H1 (cell line): Measurements from ENCODE around the gene LY86. TPM values are rescaled to one million over a fixed set of nuclear protein-coding genes. Genes with fewer than 3 reads are reported as not detected.

Source experiments
- CTCF ChIA-PET: fragments of 300-600 bp; sonication (Branson Sonifier 250); formaldehyde crosslinking; loops from one replicate; lab custom pipeline; 2021; ENCODE audit not compliant: partially characterized antibody; lab: Charles Lee
- POLR2A ChIA-PET: fragments of 300-600 bp; sonication (Branson Sonifier 250); formaldehyde crosslinking; loops from one replicate; lab custom pipeline; 2021; ENCODE audit warnings: inconsistent platforms; ENCODE audit not compliant: partially characterized antibody; lab: Charles Lee
- DNase-seq, 2 experiments: peaks; one replicate each; pipeline versions ENCODE4 v3.0.0 to v3.0.0-alpha.2; 2010 to 2022; ENCODE audit warnings: low spot score in 2 of 2, low read depth in 1 of 2, mixed read lengths in 1 of 2
- FAIRE-seq: peaks from 2 replicates; lab custom pipeline; 2011; peaks lifted over from hg19 to GRCh38; lab: Jason Lieb, UNC
- H2AFZ ChIP-seq: 2 replicates; pipeline ENCODE4 v1.8.1; 2012; ENCODE audit warnings: low read length, inconsistent platforms
- H2AK5ac ChIP-seq: 2 replicates; pipeline ENCODE4 v1.6.1; 2013; ENCODE audit warnings: low read depth, low read length
- H2BK120ac ChIP-seq: replicated peaks from 2 replicates; pipeline ENCODE3; 2013; ENCODE audit warnings: low read depth, low read length, inconsistent platforms
- H2BK12ac ChIP-seq: 2 replicates; pipeline ENCODE4 v1.6.1; 2013; ENCODE audit warnings: low read depth, low read length
- H2BK15ac ChIP-seq: 2 replicates; pipeline ENCODE4 v1.6.1; 2013; ENCODE audit warnings: low read length
- H2BK20ac ChIP-seq: 2 replicates; pipeline ENCODE4 v1.6.1; 2013; ENCODE audit warnings: low read length
- H2BK5ac ChIP-seq: 2 replicates; pipeline ENCODE4 v1.6.1; 2013; ENCODE audit warnings: low read depth, low read length
- H3K14ac ChIP-seq: 2 replicates; pipeline ENCODE4 v1.6.1; 2013; ENCODE audit warnings: inconsistent platforms; ENCODE audit not compliant: insufficient read length
- H3K18ac ChIP-seq: 2 replicates; pipeline ENCODE4 v1.6.1; 2013; ENCODE audit warnings: low read length; ENCODE audit errors: extremely low read depth
- H3K23ac ChIP-seq: 2 replicates; pipeline ENCODE4 v1.6.1; 2013; ENCODE audit warnings: inconsistent platforms; ENCODE audit not compliant: insufficient read length
- H3K23me2 ChIP-seq: 2 replicates; pipeline ENCODE4 v1.6.1; 2013; ENCODE audit warnings: low read depth, low read length
- H3K27ac ChIP-seq: 2 replicates; pipeline ENCODE4 v1.6.1; 2011; ENCODE audit warnings: low read depth, low read length, inconsistent platforms
- H3K27me3 ChIP-seq, 4 experiments: replicated peaks in 1 of 4; 1 replicate in 1 of 4; 2 replicates in 3 of 4; pipeline versions ENCODE4 v1.6.1 to v1.8.1; 2011 to 2013; ENCODE audit warnings: low read length in 3 of 4, mild to moderate bottlenecking in 3 of 4, inconsistent platforms in 2 of 4, mixed read lengths in 2 of 4, moderate library complexity in 1 of 4; ENCODE audit not compliant: control insufficient read depth in 3 of 4, insufficient read depth in 3 of 4; ENCODE audit errors: extremely low read depth in 1 of 4
- H3K36me3 ChIP-seq, 4 experiments: 2 replicates each; pipeline versions ENCODE4 v1.6.1 to v1.8.1; 2011 to 2013; ENCODE audit warnings: mild to moderate bottlenecking in 4 of 4, low read length in 3 of 4, moderate library complexity in 2 of 4, control low read depth in 1 of 4, inconsistent platforms in 1 of 4; ENCODE audit not compliant: insufficient read depth in 4 of 4, control insufficient read depth in 2 of 4
- H3K4ac ChIP-seq: replicated peaks from 2 replicates; pipeline ENCODE3; 2013; ENCODE audit warnings: low read length, low read depth, mixed read lengths, inconsistent platforms; ENCODE audit not compliant: insufficient read length
- H3K4me1 ChIP-seq, 4 experiments: replicated peaks in 1 of 4; 1 replicate in 1 of 4; 2 replicates in 3 of 4; pipeline versions ENCODE4 v1.6.1 to v1.8.1; 2011 to 2013; ENCODE audit warnings: low read length in 3 of 4, inconsistent platforms in 2 of 4, mixed read lengths in 1 of 4; ENCODE audit not compliant: insufficient read depth in 4 of 4, control insufficient read depth in 3 of 4
- H3K4me2 ChIP-seq, 2 experiments: 2 replicates each; pipeline versions ENCODE4 v1.6.1 to v1.8.1; 2011 to 2013; ENCODE audit warnings: low read depth in 2 of 2, low read length in 2 of 2, control low read depth in 1 of 2, inconsistent platforms in 1 of 2, mild to moderate bottlenecking in 1 of 2; ENCODE audit not compliant: insufficient read depth in 1 of 2
- H3K4me3 ChIP-seq, 4 experiments: fragments of 200-600, 300-600 bp in 1 of 4; sonication (generic), shearing (Covaris generic), sonication (Bioruptor Twin) in 1 of 4; 2 replicates each; pipeline versions ENCODE4 v1.5.1 to v1.8.1; 2011 to 2016; ENCODE audit warnings: low read length in 4 of 4, low read depth in 3 of 4, control low read depth in 2 of 4, inconsistent platforms in 2 of 4, mild to moderate bottlenecking in 2 of 4, mixed read lengths in 1 of 4, moderate library complexity in 1 of 4; ENCODE audit not compliant: insufficient read depth in 2 of 4; ENCODE audit errors: extremely low read depth in 1 of 4
- H3K56ac ChIP-seq: replicated peaks from 2 replicates; pipeline ENCODE3; 2013; ENCODE audit warnings: low read depth, mild to moderate bottlenecking, mixed read lengths, low read length, inconsistent platforms; ENCODE audit not compliant: insufficient read length
- H3K79me1 ChIP-seq: 2 replicates; pipeline ENCODE4 v1.6.1; 2013; ENCODE audit warnings: low read depth, low read length, control low read depth
- H3K79me2 ChIP-seq, 2 experiments: 2 replicates each; pipeline versions ENCODE4 v1.6.1 to v1.8.1; 2012 to 2013; ENCODE audit warnings: low read length in 2 of 2, mild to moderate bottlenecking in 2 of 2, inconsistent platforms in 1 of 2; ENCODE audit not compliant: insufficient read depth in 2 of 2, control insufficient read depth in 1 of 2
- H3K9ac ChIP-seq, 4 experiments: replicated peaks in 1 of 4; 1 replicate in 1 of 4; 2 replicates in 3 of 4; pipeline versions ENCODE4 v1.6.1 to v1.8.1; 2011 to 2013; ENCODE audit warnings: low read depth in 3 of 4, low read length in 3 of 4, control low read depth in 2 of 4, mild to moderate bottlenecking in 2 of 4, moderate library complexity in 2 of 4, inconsistent platforms in 1 of 4; ENCODE audit errors: extremely low read depth in 1 of 4
- H3K9me3 ChIP-seq, 2 experiments: 2 replicates each; pipeline versions ENCODE4 v1.6.1 to v1.8.1; 2012 to 2013; ENCODE audit warnings: mild to moderate bottlenecking in 2 of 2, moderate library complexity in 2 of 2, control low read depth in 1 of 2, inconsistent platforms in 1 of 2, low read depth in 1 of 2, low read length in 1 of 2, mixed read lengths in 1 of 2; ENCODE audit not compliant: insufficient read depth in 2 of 2
- H4K20me1 ChIP-seq, 2 experiments: replicated peaks in 1 of 2; 2 replicates each; pipeline versions ENCODE3 to v1.8.1; 2011 to 2013; ENCODE audit warnings: inconsistent platforms in 2 of 2, low read length in 2 of 2, mild to moderate bottlenecking in 1 of 2; ENCODE audit not compliant: insufficient read depth in 2 of 2, control insufficient read depth in 1 of 2
- H4K5ac ChIP-seq: 2 replicates; pipeline ENCODE4 v1.6.1; 2013; ENCODE audit warnings: low read length, low read depth, mixed read lengths, inconsistent platforms; ENCODE audit not compliant: insufficient read length
- H4K8ac ChIP-seq: 2 replicates; pipeline ENCODE4 v1.8.0; 2013; ENCODE audit warnings: mild to moderate bottlenecking, moderate library complexity, low read length, inconsistent platforms; ENCODE audit not compliant: insufficient read depth; ENCODE audit errors: extremely low read depth
- H4K91ac ChIP-seq: replicated peaks from 2 replicates; pipeline ENCODE3; 2013; ENCODE audit warnings: low read length, mixed read lengths, inconsistent platforms; ENCODE audit not compliant: insufficient read length
- BCL11A ChIP-seq, 2 experiments: IDR thresholded peaks; one replicate each; pipeline ENCODE4 v1.6.1; 2011; ENCODE audit warnings: low read depth in 2 of 2, low read length in 2 of 2, mild to moderate bottlenecking in 2 of 2
- CHD2 ChIP-seq: IDR thresholded peaks from 2 replicates; pipeline ENCODE4 v1.6.1; 2012; ENCODE audit warnings: low read length, improper control_type of control experiment
- CREB1 ChIP-seq: IDR thresholded peaks from 2 replicates; pipeline ENCODE4 v1.6.1; 2012; ENCODE audit warnings: inconsistent platforms
- FOSL1 ChIP-seq: IDR thresholded peaks from 2 replicates; pipeline ENCODE4 v1.6.1; 2011; ENCODE audit warnings: mild to moderate bottlenecking, low read depth, low read length, moderate library complexity; ENCODE audit not compliant: insufficient read depth
- GTF2F1 ChIP-seq: IDR thresholded peaks from 2 replicates; pipeline ENCODE4 v1.6.1; 2012; ENCODE audit warnings: low read depth, low read length, improper control_type of control experiment, borderline replicate concordance
- HDAC2 ChIP-seq, 2 experiments: fragments of 300-600 bp in 1 of 2; sonication (generic) in 1 of 2; IDR thresholded peaks; 2 replicates each; pipeline ENCODE4 v1.6.1; 2011 to 2012; ENCODE audit warnings: low read depth in 2 of 2, low read length in 2 of 2, mild to moderate bottlenecking in 2 of 2, moderate library complexity in 2 of 2, borderline replicate concordance in 1 of 2, inconsistent platforms in 1 of 2
- HDAC6 ChIP-seq: IDR thresholded peaks from one replicate; pipeline ENCODE4 v1.7.1; 2012; ENCODE audit warnings: low read depth, mild to moderate bottlenecking, inconsistent platforms, low read length, moderate library complexity
- KDM1A ChIP-seq: fragments of 200-600, 300-600 bp; sonication (generic); IDR thresholded peaks from 2 replicates; pipeline ENCODE4 v1.7.1; 2016; ENCODE audit warnings: mild to moderate bottlenecking, low read length, borderline replicate concordance
- RAD21 ChIP-seq, 2 experiments: IDR thresholded peaks in 1 of 2; conservative IDR thresholded peaks in 1 of 2; 2 replicates each; pipeline ENCODE4 v1.6.1; 2011; ENCODE audit warnings: low read depth in 2 of 2, low read length in 2 of 2, improper control_type of control experiment in 1 of 2, inconsistent platforms in 1 of 2, mild to moderate bottlenecking in 1 of 2, moderate library complexity in 1 of 2
- SIX5 ChIP-seq: IDR thresholded peaks from 2 replicates; pipeline ENCODE4 v1.6.1; 2011; ENCODE audit warnings: mild to moderate bottlenecking, low read depth, low read length
- SP1 ChIP-seq: IDR thresholded peaks from 2 replicates; pipeline ENCODE4 v1.6.1; 2011; ENCODE audit warnings: low read depth, low read length
- ZNF274 ChIP-seq: IDR thresholded peaks from 2 replicates; pipeline ENCODE4 v1.7.0; 2012; ENCODE audit warnings: low read length, borderline replicate concordance; ENCODE audit errors: extremely low read depth
- WGBS, 2 experiments: shearing (Covaris generic) in 1 of 2; methylation state at CpG; one replicate each; pipeline versions ENCODE4 v1.1.6 to v1.1.7; 2013 to 2015; ENCODE audit warnings: low lambda C conversion rate in 2 of 2, mixed read lengths in 2 of 2, inconsistent platforms in 1 of 2, low coverage in 1 of 2, missing lambda C conversion rate in 1 of 2; ENCODE audit not compliant: insufficient replicate concordance in 2 of 2, insufficient coverage in 1 of 2, insufficient read length in 1 of 2; ENCODE audit errors: extremely low coverage in 1 of 2, missing lambda C conversion rate in 1 of 2; 5-methylcytosine and 5-hydroxymethylcytosine counted together
- polyA plus RNA-seq, 7 experiments: library from polyadenylated mRNA; depleted of rRNA in 3 of 7; stranded (reverse) in 5 of 7; unstranded in 2 of 7; fragments of >200 nt in 5 of 7; fragments of 200-250 nt in 2 of 7; gene quantifications; 1 replicate in 5 of 7; 2 replicates in 1 of 7; 4 replicates in 1 of 7; pipeline versions ENCODE4 v1.2.1 to v1.2.3, GENCODE V29; 2011 to 2013; ENCODE audit warnings: missing spikeins in 2 of 7, mixed read lengths in 2 of 7
- total RNA-seq: library from RNA; stranded (reverse); fragmentation: NEBNext Ultra II Directional; extraction: Animal tissue kit (Norgen Biotek cat#: 25700); gene quantifications from 2 replicates; pipeline ENCODE4 v1.2.1, GENCODE V29; 2021
- TF ChIP-seq, protein P1 (sequence below): IDR thresholded peaks from 2 replicates; pipeline ENCODE4 v1.6.1; 2012; ENCODE audit warnings: inconsistent platforms

The LY86 gene
- total and polyA plus RNA-seq, 2 of the 8 experiments (the other 6 are each of a cell fraction or from before 2014, with no cell fraction given): not detected

DNA sequence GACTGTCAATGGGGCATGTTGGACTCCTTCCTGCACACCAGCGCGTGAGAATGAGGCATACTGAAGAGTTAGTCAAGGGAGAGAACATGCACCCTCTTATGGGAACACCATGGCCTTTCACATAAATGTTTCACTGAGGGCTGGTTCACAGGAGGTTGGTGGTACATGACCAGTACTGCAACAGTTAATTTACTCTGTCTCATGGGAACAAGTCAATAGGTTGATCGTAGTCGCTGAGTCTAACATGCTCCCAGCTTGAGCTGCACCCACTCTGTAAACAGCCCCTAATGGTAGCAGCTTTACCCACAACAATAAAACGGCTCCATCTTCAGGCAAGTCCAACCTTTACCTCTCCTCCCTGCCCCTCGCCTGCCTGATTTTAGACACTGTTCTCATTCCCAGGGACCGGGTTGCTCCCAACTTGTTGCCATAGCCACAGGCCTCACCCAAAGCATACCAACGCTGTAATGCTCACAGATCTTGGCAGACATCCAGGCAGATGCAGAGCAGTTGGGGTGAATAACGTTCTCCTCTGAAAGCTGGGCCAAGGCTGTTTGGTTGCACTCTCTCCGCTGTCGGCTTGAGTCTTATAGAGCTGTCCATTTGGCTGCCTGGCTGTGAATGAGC is 111.3 kb downstream of the LY86 start:
- FAIRE-seq (no peak), DNase-seq (no peak)
- Histone ChIP-seq H3K23me2 (no peaks in the 10 kb centered on the region), H3K27me3 (no peaks in the 10 kb centered on the region; a peak in 1 of 7 replicates), H2BK15ac (no peak overlapping the region), H2BK5ac (no peak overlapping the region), H4K5ac (no peak overlapping the region), H3K18ac (0 out of 2 replicates have a peak overlapping the region, but pooled peaks have one; percentile 1), H3K27ac (peak overlapping the region; percentile 41; the same call in 1 of the 2 replicates), H3K9me3 (no peaks in the 10 kb centered on the region), H2AK5ac (no peak overlapping the region), H3K56ac (no peak overlapping the region), H4K91ac (no peak overlapping the region), H4K20me1 (no peaks in the 10 kb centered on the region), H4K8ac (no peak overlapping the region), H3K9ac (no peak overlapping the region), H3K4ac (no peak overlapping the region), H3K23ac (no peak overlapping the region), H3K4me3 (no peak overlapping the region), H3K36me3 (no peaks in the 10 kb centered on the region), H3K79me1 (no peaks in the 10 kb centered on the region), H2BK120ac (no peak overlapping the region), H2AFZ (peak overlapping the region; percentile 67), H2BK12ac (peak overlapping the region; percentile 72; the same call in 1 of the 2 replicates), H3K79me2 (no peaks in the 10 kb centered on the region), H3K4me2 (no peak overlapping the region), H2BK20ac (no peak overlapping the region), H3K14ac (no peak overlapping the region), H3K4me1 (peaks cover 10 to 19% (median 14%) of the 10 kb centered on the region in 4 experiments)
- WGBS, 2 experiments: 77% methylated on average over 11 of the region's 11 CpGs; no CpG with 5 or more reads in 1 of the 2 experiments
- CTCF ChIA-PET: interaction anchor here (0.7 to 2.8 kb wide), 11 partner anchors 10 to 69 kb away, joined by 3 to 21 read pairs (median 4); no protein-coding TSS in a partner anchor
- POLR2A ChIA-PET: no interaction called here
- TF ChIP-seq BCL11A (IDR thresholded peaks at IDR 0.05; ENCODE audit: low read depth in 2 of 2, low read length in 2 of 2) (no peak), GTF2F1 (no peak), FOSL1 (no peak), HDAC6 (no peak), ZNF274 (no peak), RAD21 (IDR thresholded peaks at IDR 0.05 in 1 of 2, conservative IDR thresholded peaks at IDR 0.05 in 1 of 2; ENCODE audit: low read depth in 2 of 2, low read length in 2 of 2) (peak; percentile 8 to 33; a peak in 1 of 4 replicates), HDAC2 (IDR thresholded peaks at IDR 0.05; ENCODE audit: borderline replicate concordance in 1 of 2, low read depth in 2 of 2, low read length in 2 of 2) (no peak), SIX5 (no peak), KDM1A (no peak), CHD2 (no peak), SP1 (no peak), CREB1 (no peak)
- TF ChIP-seq, protein P1, sequence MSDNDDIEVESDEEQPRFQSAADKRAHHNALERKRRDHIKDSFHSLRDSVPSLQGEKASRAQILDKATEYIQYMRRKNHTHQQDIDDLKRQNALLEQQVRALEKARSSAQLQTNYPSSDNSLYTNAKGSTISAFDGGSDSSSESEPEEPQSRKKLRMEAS: 0 out of 2 replicates have a peak, but pooled peaks have one; percentile 10
